HG03135 (cell line): ENCODE measurements around the gene ZNF155.
"Not testable (repeated sequence)": the region's sequence is repeated elsewhere in the genome, so short reads cannot be mapped to it uniquely, and the experiment has no call there.

Source experiments
- ATAC-seq: cut with Tn5 transposase; IDR thresholded peaks from one replicate; pipeline ENCODE4 v1.9.1; 2021; ENCODE audit warnings: mild to moderate bottlenecking, moderate library complexity; ENCODE audit not compliant: unreplicated experiment

ZNF155 gene

GRCh38 chr19:43983912-43984686, at the start of gene ZNF155:
TSS of gene ZNF155 (plus strand) at chr19:43984188. CDS start at chr19:43988544, 4,356 bp downstream.
- peak; percentile 76 for ATAC-seq

GRCh38 chr19:43934985-43935708, 48.8 kb upstream of the ZNF155 start, which contains the start of gene ZNF45:
TSS of gene ZNF45 (minus strand) at chr19:43935282. CDS start at chr19:43922185, 13,097 bp downstream.
- peak; percentile 96 for ATAC-seq

- ATAC-seq, result no peak
Observed at GRCh38 chr19:43936188-43936587, 47.8 kb upstream of the ZNF155 start.

GRCh38 chr19:43939557-43940260, 44.3 kb upstream of the ZNF155 start:
- ATAC-seq, result no peak

GRCh38 chr19:43940719-43941118, 43.3 kb upstream of the ZNF155 start:
- no peak for ATAC-seq

GRCh38 chr19:43941209-43941608, 42.8 kb upstream of the ZNF155 start:
- no peak for ATAC-seq

- ATAC-seq, result not testable (repeated sequence)
Observed at GRCh38 chr19:43947412-43947811, 36.6 kb upstream of the ZNF155 start.

GRCh38 chr19:43949803-43950202, 34.2 kb upstream of the ZNF155 start:
- not testable (repeated sequence) for ATAC-seq

GRCh38 chr19:43950834-43951645, 32.9 kb upstream of the ZNF155 start, which contains the start of gene ZNF221:
TSS of gene ZNF221 (plus strand) at chr19:43951228. CDS start at chr19:43962727, 11,499 bp downstream.
- ATAC-seq, result peak; percentile 90

- no peak for ATAC-seq
Observed at GRCh38 chr19:43956827-43957226, 27.2 kb upstream of the ZNF155 start.

- ATAC-seq, result no peak
Observed at GRCh38 chr19:43957891-43958290, 26.1 kb upstream of the ZNF155 start.

- no peak for ATAC-seq
Observed at GRCh38 chr19:43960411-43960810, 23.6 kb upstream of the ZNF155 start.

GRCh38 chr19:43966079-43966694, 17.8 kb upstream of the ZNF155 start:
- no peak for ATAC-seq

- ATAC-seq, result no peak
Observed at GRCh38 chr19:43976732-43977131, 7.3 kb upstream of the ZNF155 start.

- ATAC-seq, result peak; percentile 31
Observed at GRCh38 chr19:43983544-43983911, 460 bp upstream of the ZNF155 start.

- ATAC-seq, result no peak
Observed at GRCh38 chr19:43984687-43985000, 656 bp downstream of the ZNF155 start.

- no peak for ATAC-seq
Observed at GRCh38 chr19:43997631-43998290, 13.8 kb downstream of the ZNF155 start.

- no peak for ATAC-seq
Observed at GRCh38 chr19:44002212-44002565, 18.2 kb downstream of the ZNF155 start.

GRCh38 chr19:44002566-44003460, 18.8 kb downstream of the ZNF155 start, which contains the start of gene ZNF230:
TSS of gene ZNF230 (plus strand) at chr19:44002957. CDS start at chr19:44007079, 4,122 bp downstream.
- peak; percentile 95 for ATAC-seq
